GM12865 (cell line): ENCODE data around the gene REEP3.

Experiments
- DNase-seq: peaks from one replicate; pipeline ENCODE4 v3.0.0; 2010; ENCODE audit warnings: low read depth
- H3K4me3 ChIP-seq: 2 replicates; pipeline ENCODE4 v1.5.1; 2011; ENCODE audit warnings: mild to moderate bottlenecking, low read depth, low read length, control low read depth
- TF ChIP-seq, protein P1 (sequence below): IDR thresholded peaks from 2 replicates; pipeline ENCODE4 v1.5.1; 2011; ENCODE audit warnings: low read length, control low read depth, low read depth, inconsistent platforms; ENCODE audit not compliant: insufficient read depth; ENCODE audit errors: missing control alignments

REEP3 gene

DNA sequence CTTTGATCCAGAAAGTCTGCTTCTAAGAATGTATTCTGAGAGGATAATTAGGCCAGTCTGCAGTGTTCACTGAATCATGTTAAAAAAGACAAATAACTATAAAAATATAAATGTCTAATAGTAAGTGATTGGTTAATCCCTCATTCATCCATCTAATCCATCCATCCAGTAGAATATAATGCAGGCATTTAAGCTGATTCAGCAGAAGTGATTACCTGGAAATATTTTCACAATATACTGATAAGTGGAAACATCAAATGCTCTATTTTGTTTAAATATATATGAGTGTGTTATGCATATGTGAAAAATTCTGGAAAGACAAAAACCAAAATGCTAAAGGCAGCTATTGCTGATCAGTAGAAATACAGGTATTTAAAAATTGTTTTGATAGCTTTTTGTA, 152.6 kb downstream of the REEP3 start:
- H3K4me3 ChIP-seq, result no peak overlapping the region
- no peak for DNase-seq
- TF ChIP-seq, protein P1, sequence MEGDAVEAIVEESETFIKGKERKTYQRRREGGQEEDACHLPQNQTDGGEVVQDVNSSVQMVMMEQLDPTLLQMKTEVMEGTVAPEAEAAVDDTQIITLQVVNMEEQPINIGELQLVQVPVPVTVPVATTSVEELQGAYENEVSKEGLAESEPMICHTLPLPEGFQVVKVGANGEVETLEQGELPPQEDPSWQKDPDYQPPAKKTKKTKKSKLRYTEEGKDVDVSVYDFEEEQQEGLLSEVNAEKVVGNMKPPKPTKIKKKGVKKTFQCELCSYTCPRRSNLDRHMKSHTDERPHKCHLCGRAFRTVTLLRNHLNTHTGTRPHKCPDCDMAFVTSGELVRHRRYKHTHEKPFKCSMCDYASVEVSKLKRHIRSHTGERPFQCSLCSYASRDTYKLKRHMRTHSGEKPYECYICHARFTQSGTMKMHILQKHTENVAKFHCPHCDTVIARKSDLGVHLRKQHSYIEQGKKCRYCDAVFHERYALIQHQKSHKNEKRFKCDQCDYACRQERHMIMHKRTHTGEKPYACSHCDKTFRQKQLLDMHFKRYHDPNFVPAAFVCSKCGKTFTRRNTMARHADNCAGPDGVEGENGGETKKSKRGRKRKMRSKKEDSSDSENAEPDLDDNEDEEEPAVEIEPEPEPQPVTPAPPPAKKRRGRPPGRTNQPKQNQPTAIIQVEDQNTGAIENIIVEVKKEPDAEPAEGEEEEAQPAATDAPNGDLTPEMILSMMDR, result no peak
